Fibroblast of mammary gland (primary cell): ENCODE results near the gene CDKN2B-AS1.

Experiments used
- DNase-seq: peaks from one replicate; pipeline ENCODE4 v3.0.0-alpha.2; 2010; ENCODE audit warnings: low read depth
- H3K4me3 ChIP-seq: 2 replicates; pipeline ENCODE4 v1.5.1; 2011; ENCODE audit warnings: low read depth, mild to moderate bottlenecking, low read length, moderate library complexity; ENCODE audit not compliant: control insufficient read depth
- TF ChIP-seq, protein P1 (sequence below): conservative IDR thresholded peaks from 2 replicates; pipeline ENCODE4 v1.5.1; 2011; ENCODE audit warnings: low read depth, low read length, inconsistent platforms; ENCODE audit not compliant: control insufficient read depth, insufficient read depth

Gene CDKN2B-AS1

GRCh38 chr9:22060831-22061383 is 66.3 kb downstream of the CDKN2B-AS1 start:
- DNase-seq, result no peak
- no peak overlapping the region for H3K4me3 ChIP-seq
- TF ChIP-seq, protein P1, sequence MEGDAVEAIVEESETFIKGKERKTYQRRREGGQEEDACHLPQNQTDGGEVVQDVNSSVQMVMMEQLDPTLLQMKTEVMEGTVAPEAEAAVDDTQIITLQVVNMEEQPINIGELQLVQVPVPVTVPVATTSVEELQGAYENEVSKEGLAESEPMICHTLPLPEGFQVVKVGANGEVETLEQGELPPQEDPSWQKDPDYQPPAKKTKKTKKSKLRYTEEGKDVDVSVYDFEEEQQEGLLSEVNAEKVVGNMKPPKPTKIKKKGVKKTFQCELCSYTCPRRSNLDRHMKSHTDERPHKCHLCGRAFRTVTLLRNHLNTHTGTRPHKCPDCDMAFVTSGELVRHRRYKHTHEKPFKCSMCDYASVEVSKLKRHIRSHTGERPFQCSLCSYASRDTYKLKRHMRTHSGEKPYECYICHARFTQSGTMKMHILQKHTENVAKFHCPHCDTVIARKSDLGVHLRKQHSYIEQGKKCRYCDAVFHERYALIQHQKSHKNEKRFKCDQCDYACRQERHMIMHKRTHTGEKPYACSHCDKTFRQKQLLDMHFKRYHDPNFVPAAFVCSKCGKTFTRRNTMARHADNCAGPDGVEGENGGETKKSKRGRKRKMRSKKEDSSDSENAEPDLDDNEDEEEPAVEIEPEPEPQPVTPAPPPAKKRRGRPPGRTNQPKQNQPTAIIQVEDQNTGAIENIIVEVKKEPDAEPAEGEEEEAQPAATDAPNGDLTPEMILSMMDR, result no peak

GRCh38 chr9:22064957-22065356 is 70.4 kb downstream of the CDKN2B-AS1 start:
- TF ChIP-seq, protein P1, result no peak
- H3K4me3 ChIP-seq, result no peak overlapping the region
- DNase-seq, result no peak

GRCh38 chr9:22065431-22066200 is 71.0 kb downstream of the CDKN2B-AS1 start:
- TF ChIP-seq, protein P1, result no peak
- no peak for DNase-seq
- H3K4me3 ChIP-seq, result no peak overlapping the region

DNA sequence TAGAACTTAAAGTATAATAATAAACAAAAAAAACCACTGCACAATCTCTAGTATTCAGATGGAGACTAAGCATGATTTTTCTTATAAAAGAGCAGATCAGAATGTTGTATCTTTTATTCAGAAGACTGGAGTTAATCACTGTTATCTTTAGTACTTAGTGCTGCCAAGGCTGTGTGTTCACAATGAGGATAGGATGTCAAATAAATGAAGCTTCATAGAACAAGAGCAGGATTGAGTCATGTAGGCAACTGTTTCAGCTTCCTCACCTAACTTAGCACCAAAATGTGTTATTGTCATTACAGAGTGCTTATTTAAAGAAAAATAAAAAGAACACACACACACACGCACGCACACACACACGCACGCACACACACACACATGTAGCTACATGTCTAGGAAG is 72.6 kb downstream of the CDKN2B-AS1 start:
- TF ChIP-seq, protein P1, result no peak
- H3K4me3 ChIP-seq, result no peak overlapping the region
- no peak for DNase-seq

DNA sequence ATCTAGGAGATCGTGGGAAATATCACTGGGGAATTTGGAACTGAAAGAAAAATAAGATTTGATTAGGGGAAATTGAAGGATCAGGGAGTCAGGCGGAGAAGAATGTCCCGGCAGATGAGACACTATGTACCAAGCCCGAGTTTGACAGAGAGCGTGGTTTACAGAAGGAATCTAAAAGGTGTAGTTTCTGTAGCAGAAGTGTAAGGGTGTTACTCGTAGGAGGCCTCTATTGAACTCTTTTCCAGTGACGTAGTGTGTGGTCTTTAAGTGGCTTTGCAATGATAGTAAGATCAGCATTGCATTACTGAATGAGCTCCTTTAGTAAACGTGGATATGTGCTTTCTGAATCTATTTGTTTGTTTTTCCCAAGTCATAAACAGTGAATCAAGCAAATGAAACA is 73.8 kb downstream of the CDKN2B-AS1 start:
- DNase-seq, result no peak
- H3K4me3 ChIP-seq, result no peak overlapping the region
- TF ChIP-seq, protein P1, result no peak

GRCh38 chr9:22073349-22073748 is 78.8 kb downstream of the CDKN2B-AS1 start:
- no peak overlapping the region for H3K4me3 ChIP-seq

More at GRCh38 chr9:22073349-22073748, 78.8 kb downstream of the CDKN2B-AS1 start:
- DNase-seq, result no peak
- TF ChIP-seq, protein P1, result no peak
